Hepatocyte (in vitro differentiated cells): ENCODE results near the gene DUSP23. TPM values are rescaled to one million over a fixed set of nuclear protein-coding genes. Genes with fewer than 3 reads are reported as not detected.

Experiments
- DNase-seq: peaks from one replicate; pipeline ENCODE4 v3.0.0-alpha.2; 2016; ENCODE audit warnings: low spot score
- H2AFZ ChIP-seq: fragments of 200-600 bp; sonication (generic); 2 replicates; pipeline ENCODE4 v1.6.0; 2016; ENCODE audit warnings: antibody characterized with exemption, mild to moderate bottlenecking
- H3K27ac ChIP-seq: fragments of 200-600 bp; sonication (generic); 2 replicates; pipeline ENCODE4 v1.5.1; 2016; ENCODE audit warnings: mild to moderate bottlenecking
- H3K27me3 ChIP-seq: fragments of 200-600 bp; sonication (generic); 2 replicates; pipeline ENCODE4 v1.6.1; 2016
- H3K36me3 ChIP-seq: fragments of 200-600 bp; sonication (generic); replicated peaks from 2 replicates; pipeline ENCODE4 v1.5.1; 2016; ENCODE audit warnings: low read depth; ENCODE audit not compliant: insufficient read depth
- H3K4me1 ChIP-seq: fragments of 200-600 bp; sonication (generic); 2 replicates; pipeline ENCODE4 v1.5.1; 2016; ENCODE audit warnings: mild to moderate bottlenecking, moderate library complexity; ENCODE audit not compliant: insufficient read depth
- H3K4me2 ChIP-seq: fragments of 200-600 bp; sonication (generic); 2 replicates; pipeline ENCODE4 v1.6.0; 2016
- H3K4me3 ChIP-seq: fragments of 200-600 bp; sonication (generic); 2 replicates; pipeline ENCODE4 v1.5.1; 2016; ENCODE audit warnings: mild to moderate bottlenecking
- H3K79me2 ChIP-seq: fragments of 200-600 bp; sonication (generic); 2 replicates; pipeline ENCODE4 v1.6.0; 2017; ENCODE audit warnings: mild to moderate bottlenecking
- H3K9me2 ChIP-seq: fragments of 200-600 bp; sonication (generic); replicated peaks from 2 replicates; pipeline ENCODE4 v1.6.0; 2017; ENCODE audit warnings: mild to moderate bottlenecking; ENCODE audit not compliant: insufficient read depth
- H3K9me3 ChIP-seq: fragments of 200-600 bp; sonication (generic); 2 replicates; pipeline ENCODE4 v1.5.1; 2016; ENCODE audit warnings: low read depth, mild to moderate bottlenecking
- H4K20me1 ChIP-seq: fragments of 200-600 bp; sonication (generic); 2 replicates; pipeline ENCODE4 v1.6.0; 2016; ENCODE audit warnings: mild to moderate bottlenecking; ENCODE audit not compliant: insufficient read depth, poor library complexity, severe bottlenecking
- EZH2 ChIP-seq: fragments of 200-600 bp; sonication (generic); IDR thresholded peaks from 2 replicates; pipeline ENCODE4 v1.6.1; 2016; ENCODE audit warnings: antibody characterized with exemption, mild to moderate bottlenecking, borderline replicate concordance
- EZH2phosphoT487 ChIP-seq: fragments of 200-600 bp; sonication (generic); IDR thresholded peaks from one replicate; pipeline ENCODE4 v1.6.1; 2018; ENCODE audit warnings: antibody characterized with exemption, mild to moderate bottlenecking, low read depth, moderate library complexity; ENCODE audit not compliant: unreplicated experiment, severe bottlenecking
- WGBS: methylation state at CpG from one replicate; pipeline ENCODE4 v1.1.6; 2016; ENCODE audit warnings: low lambda C conversion rate; ENCODE audit errors: missing lambda C conversion rate; 5-methylcytosine and 5-hydroxymethylcytosine counted together
- polyA plus RNA-seq: library from polyadenylated mRNA; unstranded; fragments of >200 nt; fragmentation: Nextera tagmentation; extraction: Ambion mirVana; gene quantifications from 2 replicates; pipeline ENCODE4 v1.2.1, GENCODE V29; 2016
- total RNA-seq: library from RNA; depleted of rRNA; stranded (reverse); fragments of >200 nt; gene quantifications from 2 replicates; pipeline ENCODE4 v1.2.3, GENCODE V29; 2014
- TF ChIP-seq, protein P1 (sequence below): fragments of 200-600 bp; sonication (generic); IDR thresholded peaks from 2 replicates; pipeline ENCODE4 v1.5.1; 2016; ENCODE audit warnings: antibody characterized with exemption, mild to moderate bottlenecking; ENCODE audit not compliant: poor library complexity

Gene DUSP23
- total and polyA plus RNA-seq, 2 experiments from 2014 or later = 17.2 to 44.6 TPM

GRCh38 chr1:159821171-159821867, 40.6 kb downstream of the DUSP23 start:
- Histone ChIP-seq H3K27me3 (peaks cover 19% of the 10 kb centered on the region), H3K4me3 (no peak overlapping the region), H3K9me2 (no peaks in the 10 kb centered on the region), H3K9me3 (no peaks in the 10 kb centered on the region), H3K36me3 (no peaks in the 10 kb centered on the region), H4K20me1 (no peaks in the 10 kb centered on the region), H3K27ac (no peak overlapping the region), H3K4me2 (no peak overlapping the region), H2AFZ (no peak overlapping the region), H3K4me1 (no peaks in the 10 kb centered on the region), H3K79me2 (no peaks in the 10 kb centered on the region)
- TF ChIP-seq, protein P1, sequence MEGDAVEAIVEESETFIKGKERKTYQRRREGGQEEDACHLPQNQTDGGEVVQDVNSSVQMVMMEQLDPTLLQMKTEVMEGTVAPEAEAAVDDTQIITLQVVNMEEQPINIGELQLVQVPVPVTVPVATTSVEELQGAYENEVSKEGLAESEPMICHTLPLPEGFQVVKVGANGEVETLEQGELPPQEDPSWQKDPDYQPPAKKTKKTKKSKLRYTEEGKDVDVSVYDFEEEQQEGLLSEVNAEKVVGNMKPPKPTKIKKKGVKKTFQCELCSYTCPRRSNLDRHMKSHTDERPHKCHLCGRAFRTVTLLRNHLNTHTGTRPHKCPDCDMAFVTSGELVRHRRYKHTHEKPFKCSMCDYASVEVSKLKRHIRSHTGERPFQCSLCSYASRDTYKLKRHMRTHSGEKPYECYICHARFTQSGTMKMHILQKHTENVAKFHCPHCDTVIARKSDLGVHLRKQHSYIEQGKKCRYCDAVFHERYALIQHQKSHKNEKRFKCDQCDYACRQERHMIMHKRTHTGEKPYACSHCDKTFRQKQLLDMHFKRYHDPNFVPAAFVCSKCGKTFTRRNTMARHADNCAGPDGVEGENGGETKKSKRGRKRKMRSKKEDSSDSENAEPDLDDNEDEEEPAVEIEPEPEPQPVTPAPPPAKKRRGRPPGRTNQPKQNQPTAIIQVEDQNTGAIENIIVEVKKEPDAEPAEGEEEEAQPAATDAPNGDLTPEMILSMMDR = no peak
- TF ChIP-seq EZH2phosphoT487 = no peak
- WGBS = 78% methylated on average over 9 of the region's 9 CpGs
- DNase-seq = no peak

DNA sequence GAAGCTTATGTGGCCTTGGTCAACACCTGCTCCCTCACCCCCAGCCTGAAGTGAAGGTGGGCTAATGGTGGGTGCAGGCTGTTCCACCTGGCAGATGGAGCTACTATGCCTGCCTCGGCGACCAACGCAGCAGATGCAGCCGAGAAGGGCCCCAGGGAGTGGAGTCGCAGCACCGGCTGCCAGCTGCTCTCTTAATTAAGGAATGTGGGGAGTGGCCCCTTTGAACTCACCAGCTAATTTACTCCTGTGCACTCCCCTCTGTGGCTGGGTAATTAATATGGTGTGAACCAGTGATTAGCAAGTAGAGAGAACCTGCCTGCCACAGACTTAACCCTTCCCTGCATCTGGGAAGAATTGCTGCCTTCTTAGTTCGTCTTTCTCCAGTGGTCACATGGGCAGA, 42.6 kb downstream of the DUSP23 start:
- Histone ChIP-seq H3K4me2 (no peak overlapping the region), H3K4me1 (no peaks in the 10 kb centered on the region), H3K9me2 (no peaks in the 10 kb centered on the region), H3K36me3 (no peaks in the 10 kb centered on the region), H3K4me3 (no peak overlapping the region), H4K20me1 (no peaks in the 10 kb centered on the region), H3K9me3 (no peaks in the 10 kb centered on the region), H3K27me3 (peaks cover 19% of the 10 kb centered on the region), H3K79me2 (no peaks in the 10 kb centered on the region), H3K27ac (no peak overlapping the region), H2AFZ (no peak overlapping the region)
- TF ChIP-seq, protein P1 = no peak
- TF ChIP-seq EZH2phosphoT487 = no peak
- no peak for TF ChIP-seq EZH2
- no peak for DNase-seq
- 12% methylated on average over 7 of the region's 7 CpGs for WGBS

DNA sequence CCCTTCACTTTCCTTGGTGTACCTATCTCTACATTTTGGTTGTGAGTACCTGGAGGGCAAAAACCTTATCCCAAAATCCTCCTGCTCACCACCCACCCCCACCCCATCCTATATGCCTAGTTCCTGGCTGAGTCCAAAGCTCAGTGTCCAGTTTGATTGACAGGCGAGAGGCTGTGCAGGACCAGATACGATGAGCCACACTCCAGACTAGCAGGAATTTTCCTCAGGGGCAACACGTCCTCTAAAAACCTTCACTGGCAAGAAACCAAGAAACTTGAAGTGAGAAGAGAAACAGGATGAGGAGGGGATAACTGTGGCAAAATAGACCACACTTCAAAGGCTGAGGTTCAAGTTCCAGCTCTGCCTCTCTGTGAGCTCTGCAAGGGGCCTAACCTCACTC, 44.8 kb downstream of the DUSP23 start:
- Histone ChIP-seq H3K27ac (no peak overlapping the region), H3K4me1 (no peaks in the 10 kb centered on the region), H3K79me2 (no peaks in the 10 kb centered on the region), H3K9me2 (no peaks in the 10 kb centered on the region), H3K4me2 (no peak overlapping the region), H3K27me3 (peaks cover 19% of the 10 kb centered on the region), H4K20me1 (no peaks in the 10 kb centered on the region), H2AFZ (no peak overlapping the region), H3K36me3 (no peaks in the 10 kb centered on the region), H3K9me3 (no peaks in the 10 kb centered on the region), H3K4me3 (no peak overlapping the region)
- 41% methylated on average over 3 of the region's 3 CpGs for WGBS
- TF ChIP-seq EZH2 = no peak
- TF ChIP-seq EZH2phosphoT487 = no peak
- TF ChIP-seq, protein P1 = no peak
- no peak for DNase-seq
